Epithelial cell of esophagus (primary cell): ENCODE results near the gene SYNGAP1.

ENCODE experiments used
- DNase-seq: peaks from one replicate; pipeline ENCODE4 v3.0.0; 2010; ENCODE audit warnings: low read depth
- H3K4me3 ChIP-seq: 2 replicates; pipeline ENCODE4 v1.5.1; 2011; ENCODE audit warnings: mild to moderate bottlenecking, low read length, control low read depth
- CTCF ChIP-seq: IDR thresholded peaks from 2 replicates; pipeline ENCODE4 v1.5.1; 2011; ENCODE audit warnings: low read depth, mild to moderate bottlenecking, low read length, control low read depth, inconsistent platforms; ENCODE audit not compliant: insufficient read depth; ENCODE audit errors: missing control alignments

SYNGAP1 gene

DNA sequence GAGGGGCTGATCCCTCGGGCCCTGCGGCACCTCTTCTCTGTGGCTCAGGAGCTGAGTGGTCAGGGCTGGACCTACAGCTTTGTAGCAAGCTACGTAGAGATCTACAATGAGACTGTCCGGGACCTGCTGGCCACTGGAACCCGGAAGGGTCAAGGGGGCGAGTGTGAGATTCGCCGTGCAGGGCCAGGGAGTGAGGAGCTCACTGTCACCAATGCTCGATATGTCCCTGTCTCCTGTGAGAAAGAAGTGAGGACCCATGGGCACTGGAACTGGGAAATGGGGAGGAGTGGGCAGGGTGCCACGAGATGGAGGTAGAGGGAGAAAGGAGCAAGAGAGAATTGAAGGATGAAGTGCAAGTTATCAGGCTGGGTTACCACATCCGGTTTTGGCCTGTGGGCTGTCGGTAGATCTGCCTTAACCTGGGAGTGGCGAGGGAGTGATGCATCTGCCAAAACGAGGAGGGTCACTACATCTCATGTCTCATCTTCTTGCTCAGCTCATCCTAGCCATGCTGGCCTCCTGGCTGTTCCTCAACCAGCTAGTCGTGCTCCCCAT lies 14.4 kb upstream of the SYNGAP1 start:
- TF ChIP-seq CTCF = no peak
- H3K4me3 ChIP-seq = no peak overlapping the region
- no peak for DNase-seq

DNA sequence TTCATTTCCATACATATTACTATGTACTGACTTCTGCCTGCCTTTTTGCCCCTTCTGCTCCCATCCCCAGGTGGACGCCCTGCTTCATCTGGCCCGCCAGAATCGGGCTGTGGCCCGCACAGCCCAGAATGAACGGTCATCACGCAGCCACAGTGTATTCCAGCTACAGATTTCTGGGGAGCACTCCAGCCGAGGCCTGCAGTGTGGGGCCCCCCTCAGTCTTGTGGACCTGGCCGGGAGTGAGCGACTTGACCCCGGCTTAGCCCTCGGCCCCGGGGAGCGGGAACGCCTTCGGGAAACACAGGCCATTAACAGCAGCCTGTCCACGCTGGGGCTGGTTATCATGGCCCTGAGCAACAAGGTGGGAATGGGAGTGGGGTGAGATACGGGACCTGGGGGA lies 13.7 kb upstream of the SYNGAP1 start:
- H3K4me3 ChIP-seq = no peak overlapping the region
- no peak for DNase-seq
- TF ChIP-seq CTCF = no peak

DNA sequence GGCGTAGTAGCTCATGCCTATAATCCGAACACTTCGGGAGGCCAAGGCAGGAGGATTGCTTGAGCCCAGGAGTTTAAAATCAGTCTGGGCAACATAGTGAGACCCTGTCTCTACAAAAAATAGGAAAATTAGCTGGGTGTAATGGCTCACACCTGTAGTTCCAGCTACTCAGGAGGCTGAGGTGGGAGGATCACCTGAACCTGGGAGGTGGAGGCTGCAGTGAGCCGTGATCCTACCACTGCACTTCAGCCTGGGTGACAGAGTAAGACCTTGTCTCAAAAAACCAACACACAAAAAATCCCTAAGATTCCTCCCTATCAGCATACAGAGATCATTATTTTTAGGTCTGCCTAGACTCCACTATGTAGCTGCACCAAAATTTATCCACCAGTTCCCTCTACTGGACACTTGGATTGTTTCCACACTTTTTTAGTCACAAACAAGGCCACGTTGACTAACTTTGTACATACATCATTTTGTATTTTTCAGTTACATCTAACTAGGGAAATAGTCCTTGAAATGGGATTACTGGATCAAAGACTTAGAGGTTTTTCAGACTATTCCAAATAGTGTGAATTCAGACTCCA lies 12.6 kb upstream of the SYNGAP1 start:
- no peak overlapping the region for H3K4me3 ChIP-seq
- peak; percentile 63 for DNase-seq
- peak; percentile 45 for TF ChIP-seq CTCF

DNA sequence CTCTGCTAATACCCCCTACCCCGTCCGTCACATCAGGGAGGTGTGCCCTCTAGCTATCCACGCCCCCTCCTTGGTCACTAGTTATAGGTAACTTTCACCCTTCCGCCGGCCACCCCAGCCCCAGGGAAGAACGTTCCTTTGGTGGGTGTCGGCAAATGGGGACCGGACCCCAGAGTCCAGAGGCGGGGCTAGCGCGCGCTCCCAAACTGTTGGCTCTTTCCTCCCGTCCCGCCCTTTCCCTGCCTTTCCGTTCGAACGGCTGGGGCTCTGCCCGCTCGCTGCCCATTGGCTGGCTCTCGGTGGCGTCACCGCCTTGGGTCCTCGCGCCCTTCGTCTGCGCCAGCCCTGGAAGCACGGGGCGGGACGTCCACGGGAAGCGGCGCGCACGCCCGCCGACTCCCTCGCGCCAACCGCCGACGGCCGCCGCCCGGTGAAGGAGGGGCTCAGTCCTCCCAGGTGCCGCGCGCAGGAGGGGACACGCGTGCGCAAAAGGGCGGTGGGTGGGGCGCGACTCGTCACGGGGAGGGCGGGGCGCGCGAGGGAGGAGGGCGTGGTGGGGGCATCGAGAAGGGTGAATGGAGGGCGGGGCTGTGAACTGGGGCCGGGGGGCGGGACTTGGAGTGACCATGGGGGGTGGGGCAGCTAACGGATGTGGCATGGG lies 9.7 kb upstream of the SYNGAP1 start:
- H3K4me3 ChIP-seq = peak overlapping the region; percentile 72
- TF ChIP-seq CTCF = no peak
- peak; percentile 99 for DNase-seq

DNA sequence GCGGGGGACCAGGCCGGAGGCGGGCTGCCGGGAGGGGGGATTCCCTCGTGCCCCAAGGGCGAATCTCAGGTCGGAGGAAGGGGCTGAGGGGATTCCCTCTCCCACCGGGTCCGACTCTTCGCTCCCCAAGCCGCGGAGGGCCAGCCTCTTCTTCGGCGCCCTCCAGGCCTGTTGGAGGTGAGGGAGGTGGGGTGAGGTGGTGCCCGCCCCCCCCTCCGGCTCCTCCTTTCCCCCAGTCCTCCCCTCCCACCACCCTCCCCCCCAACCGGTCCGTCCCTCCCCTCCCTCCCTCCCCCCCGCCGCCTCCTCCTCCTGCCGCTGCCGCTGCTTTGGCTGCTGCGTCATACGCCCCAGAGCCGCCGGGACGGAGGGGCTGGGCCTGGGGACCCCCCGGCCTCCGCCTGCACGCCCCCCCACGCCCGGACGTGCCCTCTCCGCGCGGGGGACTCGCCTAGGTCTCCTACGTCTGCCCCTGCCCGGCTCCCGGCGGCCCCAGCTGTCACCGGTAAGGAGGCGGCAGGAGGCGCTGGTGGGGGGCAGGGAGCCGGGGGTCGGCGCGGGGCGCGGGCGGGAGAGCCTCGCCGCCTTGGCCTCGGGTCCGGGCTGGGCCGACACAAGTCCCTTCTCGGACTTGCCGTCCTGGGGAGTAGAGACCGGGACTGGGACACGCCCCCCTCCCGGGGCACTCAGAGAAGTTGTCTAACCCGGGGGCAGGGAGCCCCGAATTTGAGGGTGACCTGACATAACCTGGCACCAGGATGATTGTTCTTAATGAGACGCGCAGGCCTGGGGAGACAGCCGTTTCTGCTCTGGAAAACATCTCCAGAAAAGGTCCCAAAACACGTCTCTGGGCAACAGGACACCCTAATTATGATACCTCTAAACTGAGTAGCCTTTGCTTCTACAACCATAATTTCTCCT lies 8.9 kb upstream of the SYNGAP1 start, which contains the start of gene PHF1:
PHF1 (plus strand) TSS at position 304 of the 921 bp plus-strand sequence. CDS start 1,250 bp downstream, outside the sequence.
- no peak for TF ChIP-seq CTCF
- H3K4me3 ChIP-seq = peak within 1 kb of the TSS; percentile 72
- DNase-seq = peak; percentile 86

- H3K4me3 ChIP-seq = peak overlapping the region; percentile 63
- no peak for TF ChIP-seq CTCF
- DNase-seq = no peak
Measured at GRCh38 chr6:33411632-33412005, 8.2 kb upstream of the SYNGAP1 start.
